ENCODE data around the gene SP2.

The SP2 gene

GRCh38 chr17:47945080-47945479 is 49.0 kb downstream of the SP2 start:
- TF ChIP-seq, protein P1, sequence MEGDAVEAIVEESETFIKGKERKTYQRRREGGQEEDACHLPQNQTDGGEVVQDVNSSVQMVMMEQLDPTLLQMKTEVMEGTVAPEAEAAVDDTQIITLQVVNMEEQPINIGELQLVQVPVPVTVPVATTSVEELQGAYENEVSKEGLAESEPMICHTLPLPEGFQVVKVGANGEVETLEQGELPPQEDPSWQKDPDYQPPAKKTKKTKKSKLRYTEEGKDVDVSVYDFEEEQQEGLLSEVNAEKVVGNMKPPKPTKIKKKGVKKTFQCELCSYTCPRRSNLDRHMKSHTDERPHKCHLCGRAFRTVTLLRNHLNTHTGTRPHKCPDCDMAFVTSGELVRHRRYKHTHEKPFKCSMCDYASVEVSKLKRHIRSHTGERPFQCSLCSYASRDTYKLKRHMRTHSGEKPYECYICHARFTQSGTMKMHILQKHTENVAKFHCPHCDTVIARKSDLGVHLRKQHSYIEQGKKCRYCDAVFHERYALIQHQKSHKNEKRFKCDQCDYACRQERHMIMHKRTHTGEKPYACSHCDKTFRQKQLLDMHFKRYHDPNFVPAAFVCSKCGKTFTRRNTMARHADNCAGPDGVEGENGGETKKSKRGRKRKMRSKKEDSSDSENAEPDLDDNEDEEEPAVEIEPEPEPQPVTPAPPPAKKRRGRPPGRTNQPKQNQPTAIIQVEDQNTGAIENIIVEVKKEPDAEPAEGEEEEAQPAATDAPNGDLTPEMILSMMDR (IDR thresholded peaks at IDR 0.05; ENCODE audit: low read length, missing control alignments) = no peak
- no peak overlapping the region for H3K4me3 ChIP-seq (replicated peaks; ENCODE audit: low read depth, low read length)
- DNase-seq (ENCODE audit: low read depth) = peak; percentile 70

GRCh38 chr17:47945529-47946508 is 49.8 kb downstream of the SP2 start:
- H3K4me3 ChIP-seq (replicated peaks; ENCODE audit: low read depth, low read length) = no peak overlapping the region
- DNase-seq (ENCODE audit: low read depth) = no peak
- TF ChIP-seq, protein P1 (IDR thresholded peaks at IDR 0.05; ENCODE audit: low read length, missing control alignments) = no peak

- no peak overlapping the region for H3K4me3 ChIP-seq (replicated peaks; ENCODE audit: low read depth, low read length)
- DNase-seq (ENCODE audit: low read depth) = no peak
- TF ChIP-seq, protein P1 (IDR thresholded peaks at IDR 0.05; ENCODE audit: low read length, missing control alignments) = no peak
Measured at GRCh38 chr17:47946516-47946915, 50.5 kb downstream of the SP2 start.

- DNase-seq (ENCODE audit: low read depth) = peak; percentile 81
- no peak overlapping the region for H3K4me3 ChIP-seq (replicated peaks; ENCODE audit: low read depth, low read length)
- TF ChIP-seq, protein P1 (IDR thresholded peaks at IDR 0.05; ENCODE audit: low read length, missing control alignments) = peak; percentile 86
Measured at GRCh38 chr17:47946929-47947397, 50.9 kb downstream of the SP2 start.

GRCh38 chr17:47948706-47949196 is 52.7 kb downstream of the SP2 start:
- TF ChIP-seq, protein P1 (IDR thresholded peaks at IDR 0.05; ENCODE audit: low read length, missing control alignments) = no peak
- H3K4me3 ChIP-seq (replicated peaks; ENCODE audit: low read depth, low read length) = no peak overlapping the region
- DNase-seq (ENCODE audit: low read depth) = no peak

DNA sequence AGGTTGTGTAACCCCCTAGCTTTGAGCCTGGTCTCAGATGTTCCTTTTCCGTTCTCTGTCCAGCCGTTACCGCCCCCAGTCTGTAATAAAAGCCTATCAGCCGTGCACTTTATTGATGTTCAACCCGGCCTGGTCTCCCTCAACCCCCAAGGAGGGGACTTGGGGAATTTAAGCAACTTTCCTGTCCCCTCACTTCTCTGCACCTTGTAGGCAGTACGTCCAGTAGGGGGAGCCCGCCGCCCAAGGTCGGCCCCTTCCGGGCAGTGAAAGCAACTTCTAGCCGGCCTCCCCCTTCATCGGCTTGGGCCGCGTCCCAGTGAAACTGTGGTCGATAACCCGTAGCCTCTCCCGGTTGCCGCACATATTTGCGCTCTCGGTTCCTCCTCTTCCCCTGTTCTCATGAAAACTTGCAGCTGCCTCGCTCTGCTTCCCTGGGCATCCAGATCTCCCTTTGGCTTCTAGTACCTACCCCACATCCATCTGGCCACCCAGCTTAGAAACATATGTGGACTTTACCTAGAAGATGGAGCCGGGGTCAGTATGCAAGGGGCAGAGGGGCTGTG is 53.2 kb downstream of the SP2 start:
- H3K4me3 ChIP-seq (replicated peaks; ENCODE audit: low read depth, low read length) = peak overlapping the region; percentile 30
- peak; percentile 86 for DNase-seq (ENCODE audit: low read depth)
- TF ChIP-seq, protein P1 (IDR thresholded peaks at IDR 0.05; ENCODE audit: low read length, missing control alignments) = peak; percentile 81
